Trophoblast cell (in vitro differentiated cells and primary cell): ENCODE results near the gene AMDHD2.
A peak's percentile ranks its signal among the peaks of the same experiment; 100 is the strongest.

Experiments
- DNase-seq, 2 donors: peaks; one replicate each; pipeline ENCODE4 v3.0.0-alpha.2; 2016
- H2AFZ ChIP-seq: 2 replicates; pipeline ENCODE4 v1.6.1; 2013; ENCODE audit warnings: low read length, moderate library complexity, mild to moderate bottlenecking; ENCODE audit not compliant: insufficient read depth, poor library complexity
- H2AK5ac ChIP-seq: 2 replicates; pipeline ENCODE4 v1.6.1; 2013; ENCODE audit warnings: mild to moderate bottlenecking, low read length
- H2BK120ac ChIP-seq: 2 replicates; pipeline ENCODE4 v1.6.1; 2013; ENCODE audit warnings: low read length, mild to moderate bottlenecking, moderate library complexity; ENCODE audit not compliant: insufficient read depth, poor library complexity
- H2BK12ac ChIP-seq: 2 replicates; pipeline ENCODE4 v1.6.1; 2013; ENCODE audit warnings: mild to moderate bottlenecking, low read length, moderate library complexity
- H2BK5ac ChIP-seq: 2 replicates; pipeline ENCODE4 v1.6.1; 2013; ENCODE audit warnings: low read length, low read depth, moderate library complexity, mild to moderate bottlenecking; ENCODE audit not compliant: poor library complexity
- H3K14ac ChIP-seq: 2 replicates; pipeline ENCODE4 v1.6.1; 2013; ENCODE audit warnings: mild to moderate bottlenecking, low read length
- H3K18ac ChIP-seq: 2 replicates; pipeline ENCODE4 v1.6.1; 2013; ENCODE audit warnings: mild to moderate bottlenecking, low read length
- H3K23ac ChIP-seq: 2 replicates; pipeline ENCODE4 v1.6.1; 2013; ENCODE audit warnings: low read length
- H3K27ac ChIP-seq: 2 replicates; pipeline ENCODE4 v1.5.1; 2013; ENCODE audit warnings: low read depth, mild to moderate bottlenecking, inconsistent platforms, low read length, moderate library complexity
- H3K27me3 ChIP-seq: 2 replicates; pipeline ENCODE4 v1.6.1; 2013; ENCODE audit warnings: inconsistent platforms, mild to moderate bottlenecking, low read length, moderate library complexity; ENCODE audit not compliant: insufficient read depth
- H3K36me3 ChIP-seq, 2 experiments: 1 replicate in 1 of 2; 2 replicates in 1 of 2; pipeline ENCODE4 v1.6.1; 2013; ENCODE audit warnings: low read length in 2 of 2, mild to moderate bottlenecking in 2 of 2, moderate library complexity in 1 of 2; ENCODE audit not compliant: insufficient read depth in 2 of 2, control insufficient read depth in 1 of 2
- H3K4ac ChIP-seq: 2 replicates; pipeline ENCODE4 v1.6.1; 2013; ENCODE audit warnings: low read depth, mild to moderate bottlenecking, low read length, moderate library complexity
- H3K4me1 ChIP-seq, 2 experiments: 1 replicate in 1 of 2; 2 replicates in 1 of 2; pipeline ENCODE4 v1.6.1; 2013; ENCODE audit warnings: low read length in 2 of 2, mild to moderate bottlenecking in 2 of 2, moderate library complexity in 1 of 2; ENCODE audit not compliant: insufficient read depth in 2 of 2, control insufficient read depth in 1 of 2
- H3K4me2 ChIP-seq: 2 replicates; pipeline ENCODE4 v1.6.1; 2013; ENCODE audit warnings: inconsistent platforms, mild to moderate bottlenecking, low read length, moderate library complexity
- H3K4me3 ChIP-seq: 2 replicates; pipeline ENCODE4 v1.5.1; 2013; ENCODE audit warnings: mild to moderate bottlenecking, low read depth, low read length, inconsistent platforms
- H3K79me1 ChIP-seq: one replicate; pipeline ENCODE4 v1.6.1; 2013; ENCODE audit warnings: low read length
- H3K79me2 ChIP-seq: 2 replicates; pipeline ENCODE4 v1.6.1; 2013; ENCODE audit warnings: low read length, mild to moderate bottlenecking; ENCODE audit not compliant: control insufficient read depth, insufficient read depth, poor library complexity
- H3K9ac ChIP-seq: 2 replicates; pipeline ENCODE4 v1.6.1; 2013; ENCODE audit warnings: mild to moderate bottlenecking, low read length
- H3K9me3 ChIP-seq: 2 replicates; pipeline ENCODE4 v1.6.1; 2013; ENCODE audit warnings: low read depth, mild to moderate bottlenecking, control low read depth, inconsistent platforms, low read length; ENCODE audit not compliant: insufficient read depth
- H4K12ac ChIP-seq: 2 replicates; pipeline ENCODE4 v1.6.1; 2013; ENCODE audit warnings: low read depth, mild to moderate bottlenecking, low read length, moderate library complexity
- H4K8ac ChIP-seq: 2 replicates; pipeline ENCODE4 v1.6.1; 2013; ENCODE audit warnings: low read depth, mild to moderate bottlenecking, low read length, moderate library complexity
- H4K91ac ChIP-seq: one replicate; pipeline ENCODE4 v1.6.1; 2013; ENCODE audit warnings: low read depth, mild to moderate bottlenecking, low read length, moderate library complexity
- WGBS: extraction: QIAGEN DNeasy Blood & Tissue Kit; methylation state at CpG from one replicate; pipeline ENCODE4 v1.1.7; 2013; ENCODE audit warnings: missing lambda C conversion rate; ENCODE audit not compliant: insufficient read length, insufficient coverage; ENCODE audit errors: extremely low coverage; 5-methylcytosine and 5-hydroxymethylcytosine counted together

The AMDHD2 gene

DNA sequence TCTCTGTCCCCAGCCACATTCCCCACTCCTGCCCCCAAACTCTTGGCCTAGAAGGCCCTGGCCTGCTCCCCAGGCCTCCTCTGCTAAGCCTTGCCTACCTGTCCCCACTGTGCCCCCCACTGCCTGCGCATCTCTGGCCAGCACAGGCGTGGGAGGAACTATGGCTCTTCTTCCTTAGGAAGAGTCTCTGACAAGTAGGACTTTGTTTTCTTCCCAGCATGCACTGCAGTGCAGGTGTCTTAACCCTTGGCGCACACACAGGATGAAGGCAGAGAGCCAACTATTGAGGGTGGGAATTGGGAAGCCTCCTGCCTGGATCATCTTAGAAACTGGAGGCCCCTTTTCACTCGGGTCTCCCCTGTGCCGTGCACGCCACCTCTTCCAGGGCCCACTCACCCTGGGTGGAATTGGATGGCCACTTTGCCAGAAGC is 3.6 kb downstream of the AMDHD2 start:
- Histone ChIP-seq H2BK12ac (no peak overlapping the region), H4K91ac (no peak overlapping the region), H3K9me3 (no peaks in the 10 kb centered on the region), H3K79me1 (peaks cover 5% of the 10 kb centered on the region), H3K23ac (no peak overlapping the region), H4K12ac (no peak overlapping the region), H3K14ac (no peak overlapping the region), H3K4me3 (no peak overlapping the region), H3K27ac (no peak overlapping the region), H2BK120ac (no peak overlapping the region), H3K9ac (no peak overlapping the region), H2BK5ac (no peak overlapping the region), H3K79me2 (peaks cover 4% of the 10 kb centered on the region), H3K4ac (no peak overlapping the region), H3K4me2 (no peak overlapping the region), H2AFZ (no peak overlapping the region), H3K4me1 (peaks cover 15 to 17% of the 10 kb centered on the region in 2 experiments), H2AK5ac (no peak overlapping the region), H3K27me3 (no peaks in the 10 kb centered on the region), H3K18ac (no peak overlapping the region), H3K36me3 (peaks cover 56 to 62% of the 10 kb centered on the region in 2 experiments), H4K8ac (no peak overlapping the region)
- no CpG with 5 or more reads among the region's 6 CpGs for WGBS
- DNase-seq: no peak

DNA sequence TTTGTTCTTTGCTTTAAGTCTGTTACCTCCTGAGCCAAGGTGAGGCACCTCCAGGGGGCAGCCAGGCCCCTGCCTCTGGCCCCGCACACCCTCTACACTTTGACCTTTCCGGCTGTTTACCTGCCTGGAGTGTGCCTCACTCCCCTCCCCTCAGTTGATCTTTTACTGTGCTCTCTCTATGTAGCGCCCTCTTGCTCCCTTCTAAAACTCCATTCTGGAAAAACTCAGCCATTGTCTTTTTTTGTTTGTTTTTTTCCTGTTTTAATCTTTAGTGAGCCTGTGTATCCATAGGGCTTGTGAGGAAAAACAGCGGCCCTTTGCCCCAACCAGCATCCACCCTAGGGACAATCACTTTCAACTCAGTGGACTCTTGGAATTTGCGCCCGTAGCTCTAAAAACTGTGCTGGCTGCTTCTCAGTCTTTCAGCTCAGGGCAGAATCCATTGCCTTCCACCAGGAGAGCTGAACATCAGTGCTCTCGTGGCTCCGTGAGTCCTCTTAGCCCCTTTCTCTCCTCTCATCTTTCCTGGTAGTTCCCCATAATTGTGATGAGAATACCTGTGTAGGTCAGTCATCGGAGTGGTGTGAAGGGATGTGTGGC is 4.3 kb downstream of the AMDHD2 start:
- Histone ChIP-seq H3K27ac (no peak overlapping the region), H4K8ac (no peak overlapping the region), H3K4ac (no peak overlapping the region), H3K18ac (no peak overlapping the region), H3K23ac (no peak overlapping the region), H3K4me2 (no peak overlapping the region), H3K4me3 (no peak overlapping the region), H2AK5ac (no peak overlapping the region), H3K36me3 (peaks cover 57 to 62% of the 10 kb centered on the region in 2 experiments), H3K79me2 (peaks cover 4% of the 10 kb centered on the region), H3K4me1 (peaks cover 9 to 11% of the 10 kb centered on the region in 2 experiments), H3K14ac (no peak overlapping the region), H4K12ac (no peak overlapping the region), H3K27me3 (no peaks in the 10 kb centered on the region), H2BK5ac (no peak overlapping the region), H4K91ac (no peak overlapping the region), H3K9me3 (no peaks in the 10 kb centered on the region), H3K9ac (no peak overlapping the region), H2BK120ac (no peak overlapping the region), H2BK12ac (no peak overlapping the region), H3K79me1 (peaks cover 5% of the 10 kb centered on the region), H2AFZ (no peak overlapping the region)
- no CpG with 5 or more reads among the region's 9 CpGs for WGBS
- DNase-seq: peak in 1 of 2 donors; percentile 29

DNA sequence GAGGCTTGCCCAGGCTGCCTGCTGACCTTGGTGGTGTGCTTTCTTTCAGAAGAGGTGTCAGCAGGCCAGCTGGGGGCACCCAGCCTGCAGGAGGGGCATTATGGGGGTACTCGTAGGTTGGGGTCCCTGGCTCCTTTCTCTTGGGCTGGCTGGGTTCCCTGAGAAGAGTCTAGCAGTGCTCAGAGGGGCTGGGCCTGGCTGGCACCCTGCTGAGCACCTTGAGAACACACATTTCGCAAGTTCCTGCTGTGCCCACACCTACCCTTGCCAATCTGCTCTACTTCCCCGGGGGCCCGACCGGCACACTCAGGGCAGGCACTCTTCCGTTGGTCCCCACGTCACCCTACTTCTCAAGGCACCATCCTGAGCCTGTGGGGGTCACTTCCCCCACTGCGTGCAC is 6.0 kb downstream of the AMDHD2 start:
- no CpG with 5 or more reads among the region's 8 CpGs for WGBS
- no peak overlapping the region for H2BK5ac ChIP-seq
- H3K18ac ChIP-seq: no peak overlapping the region
- H3K9me3 ChIP-seq: no peaks in the 10 kb centered on the region
- H3K27me3 ChIP-seq: no peaks in the 10 kb centered on the region
- no peak overlapping the region for H2BK12ac ChIP-seq
- no peak overlapping the region for H2AK5ac ChIP-seq
- no peak overlapping the region for H3K27ac ChIP-seq
- no peak overlapping the region for H3K4me2 ChIP-seq
- no peak overlapping the region for H4K8ac ChIP-seq
- H2BK120ac ChIP-seq: no peak overlapping the region
- no peak overlapping the region for H3K23ac ChIP-seq
- H3K4me3 ChIP-seq: no peak overlapping the region
- H4K91ac ChIP-seq: no peak overlapping the region
- no peak for DNase-seq
- H3K79me1 ChIP-seq: no peaks in the 10 kb centered on the region
- H2AFZ ChIP-seq: no peak overlapping the region
- H3K14ac ChIP-seq: no peak overlapping the region
- H3K9ac ChIP-seq: no peak overlapping the region
- H3K4ac ChIP-seq: peak overlapping the region; percentile 17
- H4K12ac ChIP-seq: no peak overlapping the region
- no peaks in the 10 kb centered on the region for H3K79me2 ChIP-seq
- H3K36me3 ChIP-seq: peaks cover 69 to 70% of the 10 kb centered on the region in 2 experiments
- H3K4me1 ChIP-seq: peaks cover 2 to 3% of the 10 kb centered on the region in 2 experiments

DNA sequence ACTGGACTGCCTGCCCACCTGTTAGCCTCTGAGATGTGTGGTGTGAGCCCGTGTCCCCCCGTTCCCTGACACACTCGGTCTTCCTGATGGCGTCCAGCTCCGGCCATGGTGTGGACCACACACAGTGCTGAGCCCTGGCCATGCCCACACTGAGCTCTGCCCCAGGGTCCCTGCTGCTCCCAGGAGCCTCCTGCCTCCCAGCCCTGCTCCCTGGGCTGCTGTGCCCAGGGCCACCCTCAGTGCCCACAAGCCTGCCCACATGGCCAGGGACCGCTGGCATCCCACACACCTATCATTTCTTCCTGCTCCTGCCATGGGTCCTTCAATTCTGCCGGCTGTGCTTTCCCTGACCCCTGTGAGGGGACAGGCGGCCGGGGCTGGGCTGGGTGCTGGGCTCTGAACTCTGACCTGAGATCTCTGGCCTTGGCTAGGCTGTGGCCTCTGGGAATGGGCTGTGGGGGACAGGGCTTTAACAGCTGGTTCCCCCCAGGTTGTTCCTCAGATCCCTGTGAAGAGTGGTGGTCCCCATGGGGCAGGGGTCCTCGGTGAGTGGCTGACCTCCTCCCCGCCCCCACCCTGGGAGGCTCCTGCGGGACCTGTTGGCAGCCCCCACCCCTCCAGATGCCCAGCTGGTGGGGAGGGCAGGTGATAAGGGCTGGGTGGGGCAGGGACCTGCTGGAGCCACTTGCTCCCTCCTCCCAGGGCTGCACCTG is 7.1 kb downstream of the AMDHD2 start:
- Histone ChIP-seq H4K8ac (no peak overlapping the region), H3K23ac (no peak overlapping the region), H2BK5ac (no peak overlapping the region), H2BK120ac (no peak overlapping the region), H3K79me1 (peaks cover 5% of the 10 kb centered on the region), H3K4me2 (no peak overlapping the region), H3K4ac (no peak overlapping the region), H3K27me3 (no peaks in the 10 kb centered on the region), H2AK5ac (no peak overlapping the region), H3K9ac (no peak overlapping the region), H4K12ac (no peak overlapping the region), H3K4me3 (no peak overlapping the region), H3K14ac (no peak overlapping the region), H3K4me1 (peaks cover 2 to 5% of the 10 kb centered on the region in 2 experiments), H3K27ac (no peak overlapping the region), H3K18ac (no peak overlapping the region), H3K9me3 (no peaks in the 10 kb centered on the region), H4K91ac (no peak overlapping the region), H3K79me2 (peaks cover 3% of the 10 kb centered on the region), H2AFZ (no peak overlapping the region), H2BK12ac (no peak overlapping the region), H3K36me3 (peaks cover 64 to 67% of the 10 kb centered on the region in 2 experiments)
- DNase-seq: no peak
- no CpG with 5 or more reads among the region's 12 CpGs for WGBS
